GM10266 (cell line): ENCODE measurements around the gene CFTR.

Experiments
- DNase-seq: peaks from one replicate; pipeline ENCODE4 v3.0.0; 2012; ENCODE audit errors: extremely low spot score
- TF ChIP-seq, protein P1 (sequence below): IDR thresholded peaks from 2 replicates; pipeline ENCODE4 v1.5.1; 2012; ENCODE audit warnings: mild to moderate bottlenecking, low read depth; ENCODE audit not compliant: control insufficient read depth, insufficient read depth; ENCODE audit errors: missing control alignments

The CFTR gene

DNA sequence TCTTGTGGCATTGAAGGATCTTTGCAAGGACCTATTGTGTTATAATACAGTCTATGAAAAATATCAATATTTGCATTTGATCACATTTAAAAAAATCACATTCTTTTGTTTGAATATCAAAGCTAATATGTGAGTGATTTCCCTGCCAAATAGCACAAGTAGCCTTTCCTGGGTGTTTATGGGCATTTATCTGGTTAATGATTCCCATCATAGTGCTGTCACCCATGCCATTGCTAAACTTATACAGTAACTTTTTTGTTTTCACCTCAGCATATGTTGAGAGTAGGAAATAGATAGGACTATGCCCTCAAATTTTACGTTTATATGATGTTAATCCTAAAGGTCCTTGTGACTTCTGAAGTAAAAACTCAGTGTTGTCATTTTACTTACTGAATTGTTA, 136.9 kb downstream of the CFTR start:
- TF ChIP-seq, protein P1, sequence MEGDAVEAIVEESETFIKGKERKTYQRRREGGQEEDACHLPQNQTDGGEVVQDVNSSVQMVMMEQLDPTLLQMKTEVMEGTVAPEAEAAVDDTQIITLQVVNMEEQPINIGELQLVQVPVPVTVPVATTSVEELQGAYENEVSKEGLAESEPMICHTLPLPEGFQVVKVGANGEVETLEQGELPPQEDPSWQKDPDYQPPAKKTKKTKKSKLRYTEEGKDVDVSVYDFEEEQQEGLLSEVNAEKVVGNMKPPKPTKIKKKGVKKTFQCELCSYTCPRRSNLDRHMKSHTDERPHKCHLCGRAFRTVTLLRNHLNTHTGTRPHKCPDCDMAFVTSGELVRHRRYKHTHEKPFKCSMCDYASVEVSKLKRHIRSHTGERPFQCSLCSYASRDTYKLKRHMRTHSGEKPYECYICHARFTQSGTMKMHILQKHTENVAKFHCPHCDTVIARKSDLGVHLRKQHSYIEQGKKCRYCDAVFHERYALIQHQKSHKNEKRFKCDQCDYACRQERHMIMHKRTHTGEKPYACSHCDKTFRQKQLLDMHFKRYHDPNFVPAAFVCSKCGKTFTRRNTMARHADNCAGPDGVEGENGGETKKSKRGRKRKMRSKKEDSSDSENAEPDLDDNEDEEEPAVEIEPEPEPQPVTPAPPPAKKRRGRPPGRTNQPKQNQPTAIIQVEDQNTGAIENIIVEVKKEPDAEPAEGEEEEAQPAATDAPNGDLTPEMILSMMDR: no peak
- DNase-seq: no peak

DNA sequence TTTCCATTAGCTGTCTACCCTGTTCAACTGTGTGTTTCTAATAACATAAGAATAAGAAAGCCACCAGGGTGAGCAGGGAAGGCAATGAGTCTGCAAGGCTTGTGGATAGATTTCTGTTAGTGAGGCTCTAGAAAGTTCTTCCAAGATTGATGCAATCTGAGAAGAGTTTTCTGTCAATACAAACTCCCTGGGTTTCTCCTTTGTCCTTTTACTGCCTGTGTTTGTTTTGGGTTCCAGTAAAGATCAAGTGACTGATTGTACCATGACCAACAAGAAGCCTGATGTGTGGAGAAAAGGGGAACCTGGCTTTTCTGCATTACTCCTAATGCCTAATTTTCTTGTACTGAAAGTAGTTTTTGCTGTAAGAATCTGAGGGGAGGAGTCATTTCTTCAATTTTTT, 139.9 kb downstream of the CFTR start:
- no peak for DNase-seq
- TF ChIP-seq, protein P1: no peak

DNA sequence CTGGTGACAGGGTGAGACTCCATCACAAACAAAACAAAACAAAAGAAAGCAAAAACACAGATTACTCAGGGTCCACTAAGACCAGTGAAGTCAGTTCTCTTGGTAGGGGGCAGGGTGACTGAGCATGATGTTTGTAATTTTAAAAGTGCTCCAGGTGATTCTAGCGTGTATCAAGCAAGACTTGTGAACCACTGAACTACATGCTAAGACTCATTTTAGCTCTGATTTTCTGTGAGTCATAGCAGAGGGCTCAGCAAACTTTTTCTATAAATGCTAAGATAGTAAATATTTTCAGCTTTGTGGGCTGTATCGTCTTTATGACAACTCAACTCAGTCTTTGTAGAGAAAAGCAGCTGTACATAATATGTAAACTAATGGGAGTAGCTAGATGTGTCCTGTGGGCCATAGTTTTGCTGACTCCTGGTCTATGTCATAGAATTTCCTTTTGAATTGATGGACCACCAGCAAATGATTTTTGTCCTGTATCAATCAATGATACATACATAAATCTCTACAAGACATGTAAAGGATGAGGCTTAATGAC, 141.3 kb downstream of the CFTR start:
- DNase-seq: no peak

DNA sequence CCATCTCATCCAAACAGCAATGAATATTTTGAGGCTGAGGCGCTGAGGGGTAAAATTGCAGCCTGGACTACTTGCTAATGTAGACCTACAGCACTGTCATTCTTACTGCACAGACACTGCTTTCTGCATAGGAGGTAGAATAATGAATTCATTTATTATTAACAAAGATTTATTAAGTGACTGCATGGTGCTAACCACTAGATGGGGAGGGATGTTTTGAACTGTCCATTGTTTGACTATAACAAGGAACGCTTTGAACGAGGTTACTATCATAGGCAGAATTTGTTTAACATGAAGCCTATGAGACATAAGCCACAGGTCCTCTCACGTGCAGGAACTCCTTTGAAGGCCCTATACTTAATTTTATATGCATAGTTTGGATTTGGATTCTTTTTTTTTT, 143.8 kb downstream of the CFTR start:
- no peak for DNase-seq
- TF ChIP-seq, protein P1: no peak

More for the DNA sequence above, 141.3 kb downstream of the CFTR start:
- TF ChIP-seq, protein P1: no peak

DNA sequence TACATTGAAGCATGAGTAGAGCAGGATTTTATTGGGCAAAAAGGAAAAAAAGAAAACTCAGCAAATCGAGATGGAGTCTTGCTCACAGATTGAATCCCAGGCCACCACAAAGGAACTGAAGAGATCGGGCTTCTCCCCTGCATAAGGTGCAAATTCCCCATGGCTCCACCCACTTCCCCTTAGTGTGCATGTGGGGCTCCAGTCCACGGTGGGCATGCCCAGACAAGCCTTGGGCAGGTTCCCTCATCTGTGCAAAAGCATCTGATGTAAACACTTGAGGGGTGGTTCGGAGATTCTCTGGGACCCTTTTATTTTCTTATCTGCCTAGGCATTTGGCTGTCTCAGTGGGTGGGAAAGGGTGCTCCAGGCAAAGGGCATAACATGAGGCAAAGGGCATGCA, 150.7 kb downstream of the CFTR start:
- DNase-seq: no peak
- TF ChIP-seq, protein P1: no peak

DNA sequence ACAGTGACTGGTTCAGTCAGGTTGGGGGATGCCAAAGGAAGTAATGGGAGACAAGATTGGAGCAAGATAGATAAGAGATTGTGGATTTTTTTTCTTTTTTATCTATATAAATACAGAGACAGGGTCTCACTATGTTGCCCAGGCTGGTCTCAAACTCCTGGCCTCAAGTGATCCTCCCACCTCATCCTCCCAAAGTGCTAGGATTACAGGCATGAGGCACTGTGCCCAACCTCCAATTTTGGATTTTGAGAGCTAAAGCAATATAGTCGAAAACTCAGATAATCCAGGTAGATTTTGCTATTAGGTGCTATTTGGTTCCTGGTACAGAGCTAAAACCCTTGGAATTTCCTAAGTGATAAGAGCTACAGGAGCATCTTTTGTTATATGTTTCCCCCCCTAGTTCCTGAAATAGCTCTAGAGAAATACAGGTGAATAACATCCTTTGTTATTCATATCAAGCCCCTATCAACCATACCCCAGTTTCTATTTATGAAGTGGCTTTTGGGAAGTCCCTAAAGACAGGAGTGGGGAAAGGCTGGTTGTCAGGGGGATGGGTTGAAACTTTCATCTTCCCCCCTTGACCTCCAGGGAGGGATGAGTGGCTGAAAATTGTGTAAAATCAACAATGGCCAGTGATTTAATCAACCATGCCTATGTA, 151.2 kb downstream of the CFTR start:
- TF ChIP-seq, protein P1: no peak
- no peak for DNase-seq

DNA sequence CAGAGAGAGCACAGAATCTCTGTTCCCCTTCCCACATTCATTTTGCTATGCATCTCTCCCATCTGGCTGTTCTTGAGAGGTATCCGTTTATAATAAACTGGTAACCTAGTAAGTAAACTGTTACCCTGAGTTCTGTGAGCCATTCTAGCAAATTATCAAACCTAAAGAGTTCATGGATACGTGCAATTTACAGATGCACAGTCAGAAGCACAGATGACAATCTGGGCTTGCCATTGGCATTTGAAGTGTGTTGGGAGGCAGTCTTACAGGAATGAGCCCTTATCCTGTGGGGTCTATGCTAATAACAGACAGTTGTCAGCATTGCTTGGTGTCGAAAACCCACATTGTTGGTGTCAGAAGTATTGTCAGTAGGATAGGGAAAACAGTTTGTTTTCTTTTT, 151.8 kb downstream of the CFTR start:
- TF ChIP-seq, protein P1: no peak
- no peak for DNase-seq
